ENCODE results near the gene C12orf42. TPM values are rescaled to one million over a fixed set of nuclear protein-coding genes. Genes with fewer than 3 reads are reported as not detected.

Gene C12orf42
- total and polyA plus RNA-seq, 10 of the 15 experiments (the other 5 are each of a cell fraction or from before 2014, with no cell fraction given): 1.4 to 7.0 (median 2.4) TPM

GRCh38 chr12:103421402-103421801, 74.4 kb downstream of the C12orf42 start:
- no peaks in the 10 kb centered on the region for H4K20me1 ChIP-seq (ENCODE audit: control insufficient read depth, insufficient read depth)
- TF ChIP-seq MLLT1 (IDR thresholded peaks at IDR 0.05) (no peak), JUNB (IDR thresholded peaks at IDR 0.05) (no peak), EP300 (IDR thresholded peaks at IDR 0.05; ENCODE audit: borderline replicate concordance in 1 of 2, control insufficient read depth in 1 of 2, low read depth in 2 of 2, low read length in 2 of 2) (no peak), ELK1 (IDR thresholded peaks at IDR 0.05; ENCODE audit: low read depth, low read length) (no peak), RELA (IDR thresholded peaks at IDR 0.05; ENCODE audit: borderline replicate concordance, partially characterized antibody) (no peak), ATF3 (IDR thresholded peaks at IDR 0.05; ENCODE audit: borderline replicate concordance, extremely low read depth, low read depth, low read length) (no peak), CREB1 (IDR thresholded peaks at IDR 0.05; ENCODE audit: low read depth) (no peak)
- RAD21 ChIA-PET (ENCODE audit: unreplicated experiment): no interaction called here
- in situ Hi-C loops (cut with MboI) (no loop called here), intact Hi-C loops (cut with micrococcal nuclease; ENCODE audit: unreplicated experiment) (no loop called here)
- no TSS peak for BruUV-seq (replicated peaks)
- FAIRE-seq: no peak
- no peaks in the 10 kb centered on the region for H3K4me1 ChIP-seq (ENCODE audit: control insufficient read depth, insufficient read depth, low read length)
- POLR2A ChIA-PET: no interaction called here
- no peaks in the 10 kb centered on the region; a peak in 1 of 4 replicates for H3K36me3 ChIP-seq (ENCODE audit: control insufficient read depth in 2 of 2, insufficient read depth in 2 of 2, low read length in 1 of 2)
- CTCF ChIA-PET: no interaction called here
- SMC1A ChIA-PET (ENCODE audit: uncharacterized antibody, unreplicated experiment): no interaction called here
- H3K4me3 ChIP-seq: no peak overlapping the region
- no peak overlapping the region for H2AFZ ChIP-seq (ENCODE audit: control insufficient read depth, low read depth, low read length)
- H3K27ac ChIP-seq (ENCODE audit: control insufficient read depth, insufficient read depth): no peak overlapping the region
- ATAC-seq: no peak
- no peaks in the 10 kb centered on the region for H3K27me3 ChIP-seq (replicated peaks in 1 of 2; ENCODE audit: control insufficient read depth in 2 of 2, insufficient read depth in 2 of 2, low read length in 1 of 2)
- no peak for DNase-seq (ENCODE audit: low read depth, low spot score)
- WGBS (ENCODE audit: insufficient coverage, insufficient replicate concordance, low lambda C conversion rate, missing lambda C conversion rate): 96% methylated on average over 1 of the region's 1 CpG
- no peaks in the 10 kb centered on the region for H3K79me2 ChIP-seq (ENCODE audit: control insufficient read depth, insufficient read depth, low read length)
- no peak overlapping the region for H3K4me2 ChIP-seq (ENCODE audit: control insufficient read depth, insufficient read depth)
- H3K9me3 ChIP-seq (replicated peaks; ENCODE audit: control insufficient read depth, insufficient read depth, low read length): peaks cover 2% of the 10 kb centered on the region; the same call in 2 of the 3 replicates
- H3K9ac ChIP-seq (ENCODE audit: control insufficient read depth, insufficient read depth, low read length): no peak overlapping the region

Measured in GM12878 (cell line).